Ovary (tissue), 3 donors: ENCODE data around the gene TMEM79.

Experiments used
- CTCF ChIP-seq, 3 donors: fragments of 450-650 bp in 2 of 3; fragments of 200-600 bp in 1 of 3; IDR thresholded peaks; one replicate each; pipeline versions ENCODE4 v1.5.1 to v1.8.0; 2016 to 2022; ENCODE audit warnings: antibody characterized with exemption in 3 of 3, mild to moderate bottlenecking in 1 of 3
- EP300 ChIP-seq: sonication (generic); formaldehyde crosslinking; IDR thresholded peaks from one replicate; pipeline ENCODE4 v1.6.1; 2017; ENCODE audit warnings: antibody characterized with exemption
- POLR2A ChIP-seq: fragments of 450-650 bp; IDR thresholded peaks from one replicate; pipeline ENCODE4 v1.6.1; 2017; ENCODE audit warnings: antibody characterized with exemption, mild to moderate bottlenecking, moderate library complexity
- donor health status: DM: no; HTN: no; CAD: no.

- TF ChIP-seq CTCF (IDR thresholded peaks at IDR 0.05) = no peak
- TF ChIP-seq POLR2A = no peak
- TF ChIP-seq EP300 = no peak
These were observed 1.9 kb downstream of the TMEM79 start for GRCh38 chr1:156286061-156286460.
